ENCODE results near the gene APP. TPM values are rescaled to one million over a fixed set of nuclear protein-coding genes. Genes with fewer than 3 reads are reported as not detected.
A peak's percentile ranks its signal among the peaks of the same experiment; 100 is the strongest.

Gene APP
- 404 and 722 TPM in 2 replicates for total RNA-seq (ENCODE audit: low replicate concordance)

- H3K4me3 ChIP-seq (ENCODE audit: low read depth, low read length): peak within 1 kb of the TSS; percentile 92
- peak; percentile 68 for TF ChIP-seq CTCF (IDR thresholded peaks at IDR 0.05; ENCODE audit: insufficient read depth, low read length)
- DNase-seq (ENCODE audit: low read depth): peak; percentile 72
Observed at GRCh38 chr21:26170471-26171257, at the start of gene APP. TSS of gene APP (minus strand) at chr21:26170770. CDS start at chr21:26170620, 150 bp downstream.

GRCh38 chr21:26212220-26212619 is 41.6 kb upstream of the APP start:
- TF ChIP-seq CTCF (IDR thresholded peaks at IDR 0.05; ENCODE audit: insufficient read depth, low read length): no peak
- no peak overlapping the region for H3K4me3 ChIP-seq (ENCODE audit: low read depth, low read length)
- DNase-seq (ENCODE audit: low read depth): no peak

GRCh38 chr21:26210614-26211013 is 40.0 kb upstream of the APP start:
- no peak for DNase-seq (ENCODE audit: low read depth)
- no peak for TF ChIP-seq CTCF (IDR thresholded peaks at IDR 0.05; ENCODE audit: insufficient read depth, low read length)

GRCh38 chr21:26207021-26207420 is 36.5 kb upstream of the APP start:
- H3K4me3 ChIP-seq (ENCODE audit: low read depth, low read length): no peak overlapping the region
- no peak for TF ChIP-seq CTCF (IDR thresholded peaks at IDR 0.05; ENCODE audit: insufficient read depth, low read length)
- DNase-seq (ENCODE audit: low read depth): no peak

More at GRCh38 chr21:26210614-26211013, 40.0 kb upstream of the APP start:
- no peak overlapping the region for H3K4me3 ChIP-seq (ENCODE audit: low read depth, low read length)

- TF ChIP-seq CTCF (IDR thresholded peaks at IDR 0.05; ENCODE audit: insufficient read depth, low read length): no peak
- peak; percentile 49 for DNase-seq (ENCODE audit: low read depth)
- H3K4me3 ChIP-seq (ENCODE audit: low read depth, low read length): no peak overlapping the region
Observed at GRCh38 chr21:26199456-26199855, 28.9 kb upstream of the APP start.

GRCh38 chr21:26195708-26196107 is 25.1 kb upstream of the APP start:
- H3K4me3 ChIP-seq (ENCODE audit: low read depth, low read length): no peak overlapping the region
- no peak for TF ChIP-seq CTCF (IDR thresholded peaks at IDR 0.05; ENCODE audit: insufficient read depth, low read length)
- no peak for DNase-seq (ENCODE audit: low read depth)
